ENCODE results near the gene PRICKLE4. TPM values are rescaled to one million over a fixed set of nuclear protein-coding genes. Genes with fewer than 3 reads are reported as not detected.

PRICKLE4 gene
- total and polyA plus RNA-seq, 4 donors: 2.9 to 6.9 (median 5.5) TPM

- H3K4me1 ChIP-seq (ENCODE audit: control insufficient read depth in 5 of 5, insufficient read depth in 5 of 5, low read length in 5 of 5): peaks cover 0 to 18% (median 0%) of the 10 kb centered on the region in 5 donors
- no peaks in the 10 kb centered on the region for H3K9me3 ChIP-seq (ENCODE audit: control insufficient read depth in 4 of 4, insufficient read depth in 3 of 4, low read length in 3 of 4)
- no peak overlapping the region for H3K4me3 ChIP-seq
- H3K36me3 ChIP-seq (ENCODE audit: control insufficient read depth in 4 of 4, insufficient read depth in 4 of 4, low read length in 4 of 4): no peaks in the 10 kb centered on the region
- ATAC-seq (ENCODE audit: insufficient read depth, low FRiP score): no peak
- no peak for TF ChIP-seq CTCF (IDR thresholded peaks at IDR 0.05; ENCODE audit: control extremely low read depth, extremely low read depth)
- peak overlapping the region in 1 of 2 donors; percentile 27 for H3K27ac ChIP-seq (ENCODE audit: low read depth in 1 of 2, low read length in 1 of 2)
- no peaks in the 10 kb centered on the region for H3K27me3 ChIP-seq (ENCODE audit: control insufficient read depth in 3 of 3, insufficient read depth in 3 of 3, low read length in 2 of 3)
- WGBS, 2 donors: 70 to 87% methylated on average over 6 of the region's 6 CpGs
- DNase-seq: no peak
- no peak overlapping the region for H3K9ac ChIP-seq (ENCODE audit: insufficient read depth in 1 of 2, low read length in 2 of 2)
Measured at GRCh38 chr6:41748102-41748477, 32.5 kb upstream of the PRICKLE4 start.

GRCh38 chr6:41748542-41748941 lies 32.0 kb upstream of the PRICKLE4 start:
- Histone ChIP-seq H3K4me1 (ENCODE audit: control insufficient read depth in 5 of 5, insufficient read depth in 5 of 5, low read length in 5 of 5) (peaks cover 0 to 18% (median 0%) of the 10 kb centered on the region in 5 donors), H3K27me3 (ENCODE audit: control insufficient read depth in 3 of 3, insufficient read depth in 3 of 3, low read length in 2 of 3) (no peaks in the 10 kb centered on the region), H3K4me3 (no peak overlapping the region), H3K9ac (ENCODE audit: insufficient read depth in 1 of 2, low read length in 2 of 2) (no peak overlapping the region), H3K27ac (ENCODE audit: low read depth in 1 of 2, low read length in 1 of 2) (peak overlapping the region in 1 of 2 donors; percentile 32), H3K36me3 (ENCODE audit: control insufficient read depth in 4 of 4, insufficient read depth in 4 of 4, low read length in 4 of 4) (no peaks in the 10 kb centered on the region), H3K9me3 (ENCODE audit: control insufficient read depth in 4 of 4, insufficient read depth in 3 of 4, low read length in 3 of 4) (no peaks in the 10 kb centered on the region)
- 48 to 80% methylated on average over 3 of the region's 3 CpGs for WGBS, 2 donors
- no peak for TF ChIP-seq CTCF (IDR thresholded peaks at IDR 0.05; ENCODE audit: control extremely low read depth, extremely low read depth)
- ATAC-seq (ENCODE audit: insufficient read depth, low FRiP score) (no peak), DNase-seq (peak; percentile 61 to 85 (median 74))

- Histone ChIP-seq H3K4me3 (no peak overlapping the region), H3K36me3 (ENCODE audit: control insufficient read depth in 4 of 4, insufficient read depth in 4 of 4, low read length in 4 of 4) (no peaks in the 10 kb centered on the region), H3K27me3 (ENCODE audit: control insufficient read depth in 3 of 3, insufficient read depth in 3 of 3, low read length in 2 of 3) (no peaks in the 10 kb centered on the region), H3K27ac (ENCODE audit: low read depth in 1 of 2, low read length in 1 of 2) (no peak overlapping the region), H3K9me3 (ENCODE audit: control insufficient read depth in 4 of 4, insufficient read depth in 3 of 4, low read length in 3 of 4) (no peaks in the 10 kb centered on the region), H3K9ac (ENCODE audit: insufficient read depth in 1 of 2, low read length in 2 of 2) (no peak overlapping the region), H3K4me1 (ENCODE audit: control insufficient read depth in 5 of 5, insufficient read depth in 5 of 5, low read length in 5 of 5) (peaks cover 0 to 18% (median 0%) of the 10 kb centered on the region in 5 donors)
- TF ChIP-seq CTCF (IDR thresholded peaks at IDR 0.05; ENCODE audit: control extremely low read depth, extremely low read depth): no peak
- WGBS, 2 donors: 97 to 99% methylated on average over 3 of the region's 3 CpGs
- DNase-seq (no peak), ATAC-seq (ENCODE audit: insufficient read depth, low FRiP score) (no peak)
Measured at GRCh38 chr6:41750374-41750773, 30.2 kb upstream of the PRICKLE4 start.

GRCh38 chr6:41755895-41756294 lies 24.7 kb upstream of the PRICKLE4 start:
- no peak overlapping the region for H3K4me3 ChIP-seq
- no peaks in the 10 kb centered on the region for H3K27me3 ChIP-seq (ENCODE audit: control insufficient read depth in 3 of 3, insufficient read depth in 3 of 3, low read length in 2 of 3)
- H3K9me3 ChIP-seq (ENCODE audit: control insufficient read depth in 4 of 4, insufficient read depth in 3 of 4, low read length in 3 of 4): no peaks in the 10 kb centered on the region
- H3K4me1 ChIP-seq (ENCODE audit: control insufficient read depth in 5 of 5, insufficient read depth in 5 of 5, low read length in 5 of 5): no peaks in the 10 kb centered on the region
- ATAC-seq (ENCODE audit: insufficient read depth, low FRiP score): no peak
- H3K27ac ChIP-seq (ENCODE audit: low read depth in 1 of 2, low read length in 1 of 2): no peak overlapping the region
- no peak overlapping the region for H3K9ac ChIP-seq (ENCODE audit: insufficient read depth in 1 of 2, low read length in 2 of 2)
- DNase-seq: no peak
- H3K36me3 ChIP-seq (ENCODE audit: control insufficient read depth in 4 of 4, insufficient read depth in 4 of 4, low read length in 4 of 4): no peaks in the 10 kb centered on the region
- no peak for TF ChIP-seq CTCF (IDR thresholded peaks at IDR 0.05; ENCODE audit: control extremely low read depth, extremely low read depth)
- WGBS, 2 donors: 85 to 86% methylated on average over 4 of the region's 4 CpGs

Data from lung (tissue), 12 donors.